Measurements from ENCODE around the gene SOAT2.

DNA sequence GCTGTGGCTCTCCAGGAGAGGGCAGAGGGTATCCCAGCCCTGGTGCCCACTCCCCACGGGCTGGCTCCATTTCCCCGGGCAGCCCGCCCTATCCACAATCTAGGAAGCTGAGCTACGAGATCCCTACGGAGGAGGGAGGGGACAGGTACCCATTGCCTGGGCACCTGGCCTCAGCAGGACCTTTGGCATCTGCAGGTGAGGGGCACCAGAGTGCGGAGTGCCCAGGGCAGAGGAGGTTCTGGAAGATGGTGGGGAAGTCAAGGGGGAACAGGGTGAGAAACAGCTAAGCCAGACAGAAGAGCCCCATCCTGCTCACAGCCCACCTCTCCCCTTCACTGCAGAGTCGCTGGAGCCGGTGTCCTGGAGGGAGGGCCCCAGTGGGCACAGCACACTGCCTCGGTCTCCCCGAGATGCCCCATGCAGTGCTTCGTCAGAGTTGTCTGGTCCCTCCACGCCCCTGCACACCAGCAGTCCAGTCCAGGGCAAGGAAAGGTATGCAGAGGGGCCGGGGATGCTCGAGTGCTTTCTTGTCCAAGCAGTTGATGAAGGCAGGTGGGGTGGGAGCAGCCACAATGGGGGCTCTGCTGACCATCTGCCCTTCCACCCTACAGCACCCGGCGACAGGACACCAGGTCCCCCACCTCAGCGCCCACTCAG, 43.1 kb upstream of the SOAT2 start:
- no peak for TF ChIP-seq RAD21 (conservative IDR thresholded peaks at IDR 0.05 in 1 of 2, IDR thresholded peaks at IDR 0.05 in 1 of 2)
- no peak for TF ChIP-seq BHLHE40 (IDR thresholded peaks at IDR 0.05; ENCODE audit: low read depth, low read length)
- TF ChIP-seq CTCF (IDR thresholded peaks at IDR 0.05): no peak
- TF ChIP-seq SREBF2 (IDR thresholded peaks at IDR 0.05): no peak
- no peak for TF ChIP-seq RCOR1 (IDR thresholded peaks at IDR 0.05; ENCODE audit: low read depth, low read length)
- no peak for TF ChIP-seq JUN (IDR thresholded peaks at IDR 0.05)
- TF ChIP-seq POLR2A (IDR thresholded peaks at IDR 0.05; ENCODE audit: low read length): no peak
- no peak for TF ChIP-seq KDM1A (IDR thresholded peaks at IDR 0.05; ENCODE audit: low read depth)
